Hematopoietic multipotent progenitor cell treated with erythropoietin and hydrocortisone succinate and interleukin-3 and kit ligand, for 17 days (in vitro differentiated cells): Measurements from ENCODE around the gene ABCD4.
"Not testable (repeated sequence)": the region's sequence is repeated elsewhere in the genome, so short reads cannot be mapped to it uniquely, and the experiment has no call there.

ENCODE experiments used
- DNase-seq: peaks from one replicate; pipeline ENCODE4 v3.0.0-alpha.2; 2015; ENCODE audit warnings: low spot score

Gene ABCD4

DNA sequence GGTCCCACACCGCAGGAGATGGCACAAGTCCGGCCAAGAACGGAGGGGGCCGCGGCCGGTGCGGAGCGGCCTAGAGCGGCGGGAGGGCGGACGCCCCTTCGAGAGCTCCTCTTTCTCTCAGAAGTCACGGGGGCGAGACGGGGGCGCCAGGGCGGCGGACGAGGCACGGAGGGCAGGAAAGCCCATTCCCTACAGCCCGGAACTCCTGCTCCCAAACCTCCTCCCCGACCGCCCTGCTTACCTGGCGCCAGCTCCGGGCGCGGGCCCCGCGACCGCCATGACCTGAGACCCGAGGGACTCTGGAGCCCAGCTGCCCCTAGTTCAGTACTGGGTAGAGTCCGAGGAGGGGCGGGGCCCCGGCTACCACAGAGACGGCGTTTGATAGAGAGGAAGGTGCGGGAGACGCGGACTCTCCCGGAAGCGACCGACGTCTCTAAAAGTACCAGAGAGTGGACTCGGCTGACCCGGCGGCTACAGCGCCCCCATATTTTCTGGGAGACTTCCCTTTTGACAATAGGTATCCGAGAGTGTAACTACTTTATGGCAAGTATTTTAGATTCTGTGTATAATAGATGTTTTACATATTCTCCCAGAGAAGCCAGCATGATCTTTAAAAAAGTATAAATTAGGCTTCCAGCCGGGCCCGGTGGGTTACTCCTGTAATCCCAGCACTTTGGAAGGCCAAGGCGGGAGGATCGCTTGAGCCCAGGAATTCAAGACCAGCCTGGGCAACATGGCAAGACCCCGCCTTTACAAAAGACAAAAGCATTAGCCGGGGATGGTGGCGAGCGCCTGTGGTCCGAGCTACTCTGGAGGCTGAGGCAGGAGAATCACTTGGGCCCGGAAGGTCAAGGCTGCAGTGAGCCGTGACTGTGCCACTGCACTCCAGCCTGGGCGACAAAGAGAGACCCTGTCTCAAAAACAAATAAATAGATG lies at the start of gene ABCD4:
ABCD4 (minus strand) TSS at position 301 of the 936 bp plus-strand sequence; CDS start at position 279, 22 bp downstream.
- peak; percentile 91 for DNase-seq

DNA sequence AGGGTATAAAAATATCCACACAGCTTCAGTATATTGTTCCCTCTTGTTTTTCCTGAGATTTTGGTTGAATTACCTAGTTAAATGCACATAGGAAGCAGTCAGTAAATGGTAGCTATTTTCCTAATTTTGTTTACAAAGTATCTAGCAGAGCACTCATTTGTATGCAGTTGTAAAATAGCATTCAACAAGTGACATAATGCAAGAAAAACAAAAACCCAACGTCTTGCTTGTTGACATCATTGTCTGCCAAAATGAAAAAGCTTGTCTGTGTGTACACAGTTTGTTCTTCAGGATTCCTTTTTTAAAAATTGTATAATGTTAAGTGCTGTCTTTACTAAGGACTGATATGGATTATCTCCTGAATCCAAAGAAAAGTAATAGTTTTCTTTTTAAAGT lies 48.2 kb upstream of the ABCD4 start:
- DNase-seq: no peak

DNA sequence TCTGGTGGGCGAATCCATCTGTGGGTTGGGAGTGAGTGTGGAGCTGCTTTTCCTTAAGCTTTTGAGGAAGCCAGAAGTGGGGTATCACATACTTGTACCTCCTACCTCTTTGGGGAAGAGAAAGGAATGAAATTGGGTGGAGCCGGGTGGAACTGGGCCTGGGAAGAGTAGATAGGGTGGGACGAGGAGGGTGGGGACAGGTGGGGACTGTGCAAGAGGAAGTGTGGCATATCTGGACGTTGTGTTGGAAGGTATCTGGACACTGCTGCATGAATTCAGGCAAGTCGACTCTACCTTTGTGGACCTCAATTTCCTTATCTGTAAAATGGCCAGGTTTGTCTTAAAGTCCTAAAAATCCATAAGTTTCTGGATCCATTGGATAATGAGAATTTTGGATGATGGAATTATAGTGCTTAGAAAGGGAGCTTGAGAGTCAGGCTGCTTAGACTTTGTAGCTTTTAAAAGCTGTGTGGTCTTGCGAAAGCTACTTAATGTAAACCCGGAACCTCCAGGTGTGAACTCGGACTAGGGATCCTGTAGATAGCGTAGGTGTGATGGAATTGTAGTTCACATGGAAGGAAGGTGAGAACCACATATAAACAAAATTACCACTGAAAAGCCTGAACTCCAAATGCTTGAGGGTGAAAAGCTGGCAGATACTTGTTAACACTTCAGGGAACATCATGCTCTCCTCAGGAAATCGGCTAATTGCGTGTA lies 47.6 kb upstream of the ABCD4 start:
- DNase-seq: no peak

DNA sequence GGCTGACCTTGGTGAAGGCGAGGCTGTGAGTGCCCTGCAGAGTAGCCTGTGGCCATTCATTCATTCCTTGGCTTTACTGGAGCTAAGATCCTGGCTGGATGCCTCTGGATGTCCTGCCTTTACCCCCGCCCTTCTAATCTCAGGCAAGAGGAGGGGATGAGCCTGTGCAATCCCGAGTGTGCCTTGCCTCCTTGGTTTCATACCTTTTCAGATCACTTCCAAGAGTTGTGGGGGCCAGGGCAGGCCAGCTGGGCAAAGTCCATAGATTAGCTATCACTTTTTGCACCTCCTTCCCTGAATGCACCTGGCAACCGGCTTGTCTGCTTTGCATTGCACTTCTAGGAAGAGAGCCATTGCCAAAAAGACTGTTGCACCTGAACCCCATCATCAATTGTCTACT lies 47.0 kb upstream of the ABCD4 start:
- no peak for DNase-seq

DNA sequence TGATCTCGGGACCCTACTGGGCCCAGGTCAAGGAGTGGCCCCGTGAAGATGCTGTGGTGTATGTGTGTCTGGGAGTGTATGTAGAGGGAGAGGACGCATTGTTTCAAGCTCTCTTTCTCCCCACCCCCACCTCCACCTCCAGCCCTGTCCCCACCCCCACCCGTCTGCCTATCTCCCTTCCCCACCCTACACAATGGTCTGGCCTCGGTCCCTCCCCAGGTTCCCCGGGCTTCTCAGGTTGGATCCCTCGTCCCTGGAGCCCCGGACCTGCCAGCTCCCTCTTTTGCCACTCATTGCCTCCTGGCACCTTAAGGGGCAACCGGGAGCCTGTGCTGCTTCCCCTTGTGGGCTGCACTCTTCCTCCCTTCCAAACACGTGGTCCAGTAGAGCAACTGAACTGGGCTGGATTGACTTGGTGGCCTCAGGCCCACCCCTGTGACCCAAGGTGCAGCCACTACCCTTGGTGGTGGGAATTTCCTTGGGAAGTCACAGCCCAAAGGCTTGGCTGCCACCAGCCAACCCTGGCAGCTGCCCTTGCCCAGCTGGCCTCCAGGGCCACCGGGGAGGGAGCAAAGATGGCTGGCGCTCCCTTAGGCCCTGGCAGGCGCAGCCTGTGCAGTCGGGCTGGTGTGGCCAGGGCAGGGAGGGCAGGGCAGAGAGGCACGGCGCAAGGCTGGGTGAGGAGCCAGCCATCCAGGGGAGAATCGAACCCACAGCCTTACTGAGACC lies 46.2 kb upstream of the ABCD4 start:
- no peak for DNase-seq

DNA sequence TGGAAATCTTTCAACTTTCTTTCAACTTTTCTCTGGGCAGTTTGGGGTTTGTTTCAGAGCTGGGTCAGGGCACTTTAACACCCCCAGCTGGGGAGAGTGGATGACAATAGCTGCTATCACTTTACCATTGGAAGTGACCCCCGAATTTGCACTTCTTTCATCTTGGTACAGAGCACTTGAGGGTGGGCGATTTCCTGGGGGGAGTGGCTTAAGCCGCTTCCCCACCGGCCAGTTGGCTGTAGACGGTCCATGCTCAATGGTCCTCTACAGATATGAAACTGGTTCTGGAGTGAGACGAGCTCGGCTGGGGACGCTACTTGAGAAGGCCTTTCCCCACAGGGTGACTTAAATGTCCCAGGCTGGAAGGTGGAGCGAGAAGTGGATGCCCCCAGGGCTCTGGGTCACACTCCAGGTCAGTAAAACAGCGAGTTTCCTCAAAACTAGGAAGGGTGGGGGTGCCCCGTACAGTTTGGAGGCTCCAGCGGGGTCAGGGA lies 45.6 kb upstream of the ABCD4 start, which contains the start of gene VRTN:
VRTN (plus strand) TSS at position 231 of the 494 bp plus-strand sequence. CDS start 8,313 bp downstream, outside the sequence.
- DNase-seq: no peak

DNA sequence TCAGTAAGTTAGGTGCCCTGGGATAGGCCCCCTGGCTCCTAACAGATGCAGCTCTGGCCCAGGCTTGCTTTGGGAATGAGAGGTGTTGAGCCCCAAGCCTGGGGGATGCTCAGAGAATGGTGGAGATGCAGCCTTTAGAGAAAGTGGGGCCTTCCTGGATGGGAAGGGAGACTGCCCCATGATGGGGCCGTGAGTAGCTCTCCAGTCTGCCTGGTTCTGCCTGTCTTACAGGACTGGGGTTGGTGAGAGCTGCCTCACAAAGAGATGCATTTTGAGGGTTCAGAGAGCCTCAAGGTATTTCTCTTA lies 45.0 kb upstream of the ABCD4 start:
- DNase-seq: no peak

DNA sequence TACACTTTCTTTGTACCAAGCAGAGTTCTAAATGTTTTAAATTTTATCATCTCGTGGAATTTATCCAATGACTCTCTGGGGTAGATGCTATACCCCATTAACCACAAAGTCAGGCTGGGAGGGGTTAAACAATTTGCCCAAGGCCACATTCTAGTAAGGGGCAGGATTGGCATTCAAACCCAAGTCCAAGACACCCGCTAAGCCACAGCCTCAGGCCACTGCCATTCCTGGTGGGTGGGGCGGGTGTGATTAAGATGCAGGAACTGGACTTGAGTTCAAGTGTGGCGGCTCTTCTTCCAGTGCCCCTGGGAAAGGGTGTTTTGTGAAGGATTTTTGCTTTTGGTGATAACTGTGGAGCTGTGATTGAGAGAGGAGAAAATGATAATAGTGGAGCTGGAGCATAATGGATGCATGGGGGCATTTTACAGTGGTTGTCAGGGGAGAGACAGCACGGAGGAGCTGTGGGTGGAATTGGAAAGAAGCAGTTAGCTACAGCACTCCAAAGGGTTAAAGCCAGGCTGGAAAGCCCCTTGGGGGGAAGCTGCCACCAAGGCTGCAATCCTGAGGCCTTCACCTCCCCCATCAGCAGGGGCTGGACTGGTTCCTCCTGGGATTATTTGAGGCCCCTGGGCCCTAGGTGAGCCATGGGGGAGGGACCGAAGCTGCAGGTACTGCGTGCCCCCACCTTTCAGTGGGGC lies 44.5 kb upstream of the ABCD4 start:
- DNase-seq: no peak

DNA sequence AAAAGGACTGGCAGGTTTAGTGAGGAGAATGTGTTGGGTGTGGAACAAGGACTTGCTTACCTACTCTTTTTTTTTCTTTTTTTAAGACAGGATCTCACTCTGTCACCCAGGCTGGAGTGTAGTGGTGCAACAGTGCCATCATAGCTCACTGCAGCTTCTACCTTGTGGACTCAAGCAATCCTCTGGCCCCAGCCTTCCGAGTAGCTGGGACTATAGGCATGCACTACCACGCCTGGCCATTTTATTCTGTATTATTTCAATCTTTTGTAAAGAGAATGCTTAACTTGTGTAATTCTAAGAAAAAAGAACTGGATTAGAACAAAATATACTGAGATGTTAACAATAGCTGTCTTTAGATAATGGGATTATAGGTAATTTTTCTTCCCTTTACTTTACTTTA lies 43.6 kb upstream of the ABCD4 start:
- DNase-seq: no peak

DNA sequence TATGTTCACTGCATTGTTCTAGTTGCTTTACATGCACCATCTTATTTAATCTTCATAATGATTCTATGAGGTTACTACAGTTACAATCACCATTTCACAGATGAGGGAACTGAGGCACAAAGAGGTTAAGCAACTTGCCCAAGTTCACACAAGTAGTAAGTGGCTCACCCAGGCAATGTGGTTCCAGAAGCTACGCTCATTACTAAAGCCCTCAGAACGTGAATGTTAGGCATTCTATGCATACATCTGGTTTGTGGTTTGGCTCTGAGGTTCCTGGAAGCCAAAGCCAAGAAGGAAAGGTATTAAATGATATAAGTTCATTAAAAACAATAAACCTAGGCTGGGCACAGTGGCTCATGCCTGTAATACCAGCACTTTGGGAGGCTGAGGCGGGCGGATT lies 31.2 kb upstream of the ABCD4 start:
- DNase-seq: no peak

DNA sequence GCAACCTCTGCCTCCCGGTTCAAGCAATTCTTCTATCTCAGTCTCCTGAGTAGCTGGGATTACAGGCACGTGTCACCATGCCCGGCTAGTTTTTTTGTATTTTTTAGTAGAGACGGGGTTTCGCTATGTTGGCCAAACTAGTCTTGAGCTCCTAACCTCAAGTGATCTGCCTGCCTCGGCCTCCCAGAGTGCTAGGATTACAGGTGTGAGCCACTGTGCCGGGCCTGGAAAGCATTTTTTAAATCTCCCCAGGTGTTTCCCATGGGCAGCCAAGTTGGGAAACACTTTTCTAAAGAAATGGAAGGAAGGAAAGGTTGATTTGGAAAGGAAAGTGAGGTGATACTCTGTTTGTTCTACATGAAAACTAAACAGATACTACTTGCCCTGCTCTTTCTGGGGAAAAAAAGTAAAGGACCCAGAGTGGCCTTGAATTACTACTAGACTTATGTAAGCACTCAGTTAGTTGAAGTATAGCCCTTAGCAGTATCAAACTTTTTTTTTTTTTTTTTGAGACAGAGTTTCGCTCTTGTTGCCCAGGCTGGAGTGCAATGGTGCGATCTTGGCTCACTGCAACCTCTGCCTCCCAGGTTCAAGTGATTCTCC lies 27.3 kb upstream of the ABCD4 start:
- not testable (repeated sequence) for DNase-seq

DNA sequence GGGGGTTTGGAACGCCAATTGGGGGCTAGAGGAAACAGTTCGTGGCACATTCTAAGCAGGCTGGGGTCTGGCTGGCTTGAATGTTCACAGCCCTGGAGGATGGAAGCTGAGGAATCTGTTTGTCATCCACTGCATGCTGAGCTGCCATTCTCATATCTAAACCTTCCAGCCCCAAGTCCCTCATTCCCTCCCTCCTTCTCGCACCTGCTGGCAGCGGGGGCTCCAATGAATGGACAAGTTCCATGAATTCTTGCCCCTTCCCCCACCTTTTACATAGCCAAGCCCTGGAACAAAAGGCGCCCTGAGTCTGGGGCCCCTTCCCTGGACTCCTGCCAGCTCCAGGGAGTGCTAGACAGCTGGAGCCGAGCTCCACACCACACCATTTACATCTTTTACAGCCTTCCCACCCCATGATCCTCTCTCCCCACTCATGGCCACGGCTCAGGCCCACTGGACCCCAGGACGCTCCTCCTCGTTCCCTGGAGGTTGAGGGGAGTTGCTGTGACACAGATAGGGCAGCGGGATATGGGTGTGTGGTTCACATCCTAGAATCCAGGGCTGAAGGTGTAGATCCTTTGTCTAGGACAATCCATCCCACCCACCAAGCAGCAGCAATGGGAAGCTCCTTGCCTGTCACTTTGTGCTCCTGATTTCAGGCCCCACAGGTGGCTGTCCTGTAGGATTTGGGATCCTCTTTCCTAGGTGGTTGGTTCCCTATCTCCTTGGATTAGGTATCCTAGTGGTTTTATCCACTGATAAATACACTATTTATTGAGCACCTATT lies 23.8 kb upstream of the ABCD4 start:
- no peak for DNase-seq

DNA sequence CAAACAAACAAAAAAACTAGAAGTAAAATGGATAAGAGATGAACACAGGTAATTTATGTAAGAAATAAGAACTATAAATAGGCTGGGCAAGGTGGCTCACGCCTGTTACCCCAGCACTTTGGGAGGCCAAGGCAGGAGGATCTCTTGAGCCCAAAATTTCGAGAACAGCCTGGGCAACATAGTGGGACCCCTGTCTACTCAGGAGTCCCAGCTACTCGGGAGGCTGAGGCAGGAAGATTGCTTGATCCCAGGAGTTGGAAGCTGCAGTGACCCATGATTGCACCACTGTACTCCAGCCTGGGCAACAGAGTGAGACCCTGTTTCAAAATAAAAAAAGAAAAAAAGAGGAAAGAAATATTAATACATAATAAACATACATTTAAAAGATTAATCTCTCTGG lies 22.7 kb upstream of the ABCD4 start:
- DNase-seq: no peak

DNA sequence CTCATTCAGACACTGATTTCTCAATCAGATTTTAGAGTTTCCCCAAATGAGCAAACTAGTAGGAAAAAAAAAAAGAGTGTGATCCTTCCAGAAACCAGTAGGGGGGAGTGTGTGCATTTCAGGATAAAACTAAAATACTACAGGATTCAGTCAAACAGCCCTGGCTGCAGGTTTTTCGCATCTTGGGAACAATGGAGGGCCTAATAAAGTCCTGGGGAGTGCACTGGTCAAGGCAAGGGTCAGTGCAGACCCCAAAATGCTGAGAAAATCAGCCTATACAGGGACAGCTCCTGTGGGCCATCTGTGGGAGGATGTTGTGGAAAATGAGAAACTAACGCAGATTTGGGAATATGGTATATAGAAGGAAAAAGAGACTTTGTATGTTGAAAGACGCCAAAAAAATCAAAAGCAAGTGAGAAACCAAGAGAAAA lies 22.2 kb upstream of the ABCD4 start:
- no peak for DNase-seq

DNA sequence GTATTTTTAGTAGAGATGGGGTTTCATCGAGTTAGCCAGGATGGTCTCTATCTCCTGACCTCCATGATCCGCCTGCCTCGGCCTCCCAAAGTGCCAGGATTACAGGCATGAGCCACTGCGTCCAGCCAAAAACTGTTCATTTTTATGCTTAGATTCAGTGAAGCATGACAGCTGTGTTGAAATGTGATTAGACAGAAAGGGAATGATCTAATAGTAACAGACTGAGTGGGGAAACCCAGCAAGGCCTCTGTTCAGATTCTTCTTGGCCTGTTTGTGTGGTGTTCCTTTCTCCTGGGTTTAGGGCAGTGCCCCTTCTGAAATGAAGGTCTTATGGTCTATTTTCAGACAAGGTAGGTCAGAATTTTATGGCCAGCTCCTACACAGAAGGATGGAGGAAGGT lies 11.8 kb upstream of the ABCD4 start:
- DNase-seq: no peak

DNA sequence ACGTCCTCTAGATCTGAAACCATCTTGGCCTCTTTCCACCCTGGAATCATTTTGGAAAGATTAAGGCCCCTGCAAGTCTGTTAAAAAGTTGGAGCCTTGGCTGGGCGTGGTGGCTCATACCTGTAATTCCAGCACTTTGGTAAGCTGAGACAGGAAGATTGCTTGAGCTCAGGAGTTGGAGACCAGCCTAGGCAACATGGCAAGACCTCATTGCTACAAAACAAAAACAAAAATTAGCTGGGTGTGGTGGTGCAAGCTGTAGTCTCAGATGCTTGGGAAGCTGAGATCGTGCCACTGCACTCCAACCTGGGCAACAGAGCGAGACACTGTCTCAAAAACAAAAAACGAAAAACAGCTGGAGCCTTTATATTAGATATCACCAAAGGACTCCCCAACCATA lies 10.9 kb upstream of the ABCD4 start:
- DNase-seq: no peak

DNA sequence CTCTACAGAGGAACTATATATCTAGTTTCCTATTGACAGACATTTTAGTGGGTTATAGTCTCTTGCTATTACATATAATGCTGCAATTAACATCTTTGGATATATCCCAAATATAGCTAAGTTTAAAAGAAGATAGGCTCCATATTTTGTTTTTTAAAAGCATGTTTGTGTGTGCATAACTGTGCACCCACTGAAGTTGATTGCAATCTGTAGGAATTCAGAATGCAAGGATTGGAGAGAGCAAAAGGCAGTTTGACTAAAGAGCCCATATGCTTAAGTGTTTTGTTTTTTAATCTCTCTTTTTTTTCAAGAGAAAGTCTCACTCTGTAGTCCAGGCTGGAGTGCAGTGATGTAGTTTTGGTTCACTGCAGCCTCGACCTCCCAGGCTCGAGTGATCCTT lies 9.4 kb upstream of the ABCD4 start:
- DNase-seq: no peak

DNA sequence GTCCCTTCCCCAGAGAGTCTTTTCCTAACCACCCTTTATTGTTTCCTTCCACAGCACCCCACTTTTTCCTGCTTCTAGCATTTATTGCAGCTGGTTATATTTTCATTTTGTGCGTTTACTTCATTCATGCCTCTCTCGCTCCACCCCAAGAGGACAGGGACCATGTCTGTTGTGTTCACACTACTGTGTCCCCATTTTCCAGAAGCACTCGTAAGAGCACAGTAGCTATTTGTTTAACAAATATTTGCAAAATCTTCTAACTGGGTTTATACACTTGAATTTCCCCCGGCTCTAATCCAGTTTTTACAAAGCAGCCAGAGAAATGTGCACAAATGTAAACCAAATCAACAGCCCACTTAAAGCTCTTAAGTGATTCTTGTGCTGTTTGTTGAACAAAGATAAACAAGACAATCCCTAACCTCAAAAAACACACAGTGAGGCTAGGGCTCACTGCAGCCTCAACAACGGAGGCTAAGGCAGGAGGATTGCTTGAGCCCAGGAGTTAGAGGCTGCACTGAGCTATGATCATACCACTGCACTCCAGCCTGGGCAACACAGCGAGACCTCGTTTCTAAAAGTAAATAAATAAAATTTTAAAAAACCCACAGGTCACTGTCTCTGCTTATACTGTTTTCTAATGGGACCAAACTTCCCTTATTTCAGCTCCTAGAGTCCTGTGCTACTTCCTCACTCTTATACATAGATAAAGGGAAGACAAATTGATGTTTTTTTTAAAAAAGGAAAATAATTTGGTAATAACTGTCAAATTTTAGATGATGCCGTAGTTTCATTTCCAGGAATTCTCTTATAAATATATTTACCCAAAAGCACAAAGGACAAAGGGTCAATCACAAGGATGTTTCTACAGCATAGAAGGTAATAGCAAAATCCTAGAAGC lies 6.6 kb upstream of the ABCD4 start:
- DNase-seq: no peak

DNA sequence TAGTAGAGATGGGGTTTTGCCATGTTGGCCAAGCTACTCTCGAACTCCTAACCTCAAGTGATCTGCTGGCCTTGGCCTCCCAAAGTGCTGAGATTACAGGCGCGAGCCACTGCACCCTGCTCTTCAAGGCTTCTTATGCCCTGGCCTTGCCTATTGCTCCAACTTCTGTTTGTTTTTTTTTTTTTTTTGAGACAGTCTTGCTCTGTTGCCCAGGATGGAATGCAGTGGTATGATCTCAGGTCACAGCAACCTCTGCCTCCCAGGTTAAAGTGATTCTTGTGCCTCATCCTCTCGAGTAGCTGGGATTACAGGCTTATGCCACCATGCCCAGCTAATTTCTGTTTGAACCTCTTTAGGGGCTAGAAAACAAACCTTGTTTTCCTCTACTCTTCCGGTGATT lies 6.0 kb upstream of the ABCD4 start:
- DNase-seq: no peak
